Transverse colon (tissue), 4 donors: ENCODE data around the gene RTF1. TPM values are rescaled to one million over a fixed set of nuclear protein-coding genes. Genes with fewer than 3 reads are reported as not detected.

Experiments used
- DNase-seq: peaks from one replicate; pipeline ENCODE4 v3.0.0-alpha.2; 2019
- H3K27ac ChIP-seq, 4 donors: fragments of 200-600 bp; sonication (generic); 2 replicates each; pipeline ENCODE4 v1.5.1; 2016 to 2018; ENCODE audit warnings: inconsistent platforms in 4 of 4
- H3K27me3 ChIP-seq: fragments of 200-600 bp; sonication (generic); 2 replicates; pipeline ENCODE4 v1.5.1; 2017; ENCODE audit warnings: inconsistent platforms
- H3K36me3 ChIP-seq, 4 donors: fragments of 200-600 bp; sonication (generic); 2 replicates each; pipeline ENCODE4 v1.5.1; 2017 to 2019; ENCODE audit warnings: inconsistent platforms in 4 of 4
- H3K4me1 ChIP-seq, 4 donors: fragments of 200-600 bp; sonication (generic); 2 replicates each; pipeline ENCODE4 v1.5.1; 2017 to 2020; ENCODE audit warnings: inconsistent platforms in 4 of 4
- H3K4me3 ChIP-seq, 4 donors: fragments of 200-600 bp; sonication (generic); 1 replicate in 1 of 4; 2 replicates in 3 of 4; pipeline versions ENCODE4 v1.5.1 to v1.6.1; 2017 to 2019; ENCODE audit warnings: inconsistent platforms in 4 of 4
- H3K9me3 ChIP-seq, 2 donors: fragments of 200-600 bp; sonication (generic); 2 replicates each; pipeline ENCODE4 v1.5.1; 2017 to 2019; ENCODE audit warnings: inconsistent platforms in 2 of 2
- EP300 ChIP-seq: sonication (generic); formaldehyde crosslinking; IDR thresholded peaks from one replicate; pipeline ENCODE4 v1.6.1; 2017; ENCODE audit warnings: antibody characterized with exemption, low read depth
- POLR2A ChIP-seq: fragments of 450-650 bp; IDR thresholded peaks from one replicate; pipeline ENCODE4 v1.6.1; 2016; ENCODE audit warnings: antibody characterized with exemption, mild to moderate bottlenecking, moderate library complexity
- POLR2AphosphoS5 ChIP-seq, 3 donors: sonication (generic); formaldehyde crosslinking; IDR thresholded peaks; one replicate each; pipeline ENCODE4 v1.6.1; 2016; ENCODE audit warnings: antibody characterized with exemption in 3 of 3
- WGBS, 2 donors: methylation state at CpG; one replicate each; pipeline ENCODE4 v1.1.5; 2018; ENCODE audit warnings: low coverage in 1 of 2; 5-methylcytosine and 5-hydroxymethylcytosine counted together
- in situ Hi-C, 4 donors: fragments of 200-750 bp; cut with MboI; loops; one replicate each; pipeline versions ENCODE4 v1.15.0 to v1.15.1; 2017; ENCODE audit warnings: low sequenced_read_pairs in 3 of 4, low pct_ligation_motif_present in 1 of 4, low pct_unique_long_range_greater_than_20kb in 1 of 4
- intact Hi-C: fragments of 100-400 bp; cut with DNase I; formaldehyde crosslinking; loops from one replicate; pipeline ENCODE4 v1.15.1; 2023; ENCODE audit warnings: low total_unique reads
- total RNA-seq, 4 donors: library from RNA; depleted of rRNA; stranded (reverse); fragments of >200 nt; gene quantifications; one replicate each; pipeline ENCODE4 v1.1.0, GENCODE V29; 2016
- TF ChIP-seq, protein P1 (sequence below), 5 experiments: fragments of 200-600 bp in 3 of 5; fragments of 450-650 bp in 2 of 5; sonication (generic) in 3 of 5; IDR thresholded peaks; 1 replicate in 2 of 5; 2 replicates in 3 of 5; pipeline ENCODE4 v1.5.1; 2016 to 2017; ENCODE audit warnings: antibody characterized with exemption in 5 of 5, inconsistent platforms in 3 of 5, mild to moderate bottlenecking in 2 of 5, moderate library complexity in 1 of 5

Gene RTF1
- total RNA-seq, 4 donors from 2014 or later: 10.7 to 23.2 (median 17.6) TPM

DNA sequence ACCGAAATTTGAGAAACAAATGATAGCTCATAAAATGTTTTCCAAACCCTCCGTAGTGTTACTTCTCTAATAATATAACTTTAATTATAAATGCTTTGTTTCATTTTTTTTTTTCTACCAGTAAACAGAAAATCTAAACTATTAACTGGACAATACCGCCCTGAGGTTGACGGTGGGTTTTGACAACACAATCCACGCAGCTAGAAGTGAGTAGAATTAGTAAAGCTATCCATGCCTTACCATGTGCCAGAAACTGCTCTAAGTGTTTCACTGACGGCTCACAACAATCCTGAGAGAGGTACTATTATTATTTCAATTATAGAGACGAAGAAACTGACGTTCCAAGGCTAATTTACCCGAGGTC is 15.0 kb upstream of the RTF1 start:
- no peak for DNase-seq
- H3K27me3 ChIP-seq: no peaks in the 10 kb centered on the region

DNA sequence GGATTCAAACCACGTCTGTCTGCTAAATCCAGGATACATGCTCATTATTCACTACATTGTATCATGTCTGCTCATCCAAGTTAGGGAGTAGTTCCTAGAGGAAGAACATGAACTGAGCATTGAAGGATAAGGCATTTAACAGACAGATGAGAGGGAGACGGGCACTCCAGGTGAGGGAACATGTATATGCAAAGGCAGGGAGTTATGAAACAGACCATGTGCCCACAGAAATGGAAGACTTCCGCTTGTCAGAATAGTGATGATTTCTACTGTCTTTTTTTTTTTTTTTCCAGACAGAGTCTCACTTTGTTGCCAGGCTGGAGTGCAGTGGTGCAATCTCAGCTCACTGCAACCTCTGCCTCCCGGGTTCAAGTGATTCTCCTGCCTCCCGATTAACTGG is 9.6 kb upstream of the RTF1 start:
- 87% methylated on average over 3 to 5 of the region's 5 CpGs for WGBS, 2 donors
- H3K27ac ChIP-seq: no peak overlapping the region
- H3K27me3 ChIP-seq: no peaks in the 10 kb centered on the region
- H3K9me3 ChIP-seq: no peaks in the 10 kb centered on the region
- DNase-seq: no peak
- H3K4me1 ChIP-seq: peaks cover 0 to 14% (median 2%) of the 10 kb centered on the region in 4 donors
- intact Hi-C loops (no loop called here), in situ Hi-C loops (no loop called here)
- no peak for TF ChIP-seq POLR2AphosphoS5 (IDR thresholded peaks at IDR 0.05)
- no peak for TF ChIP-seq EP300
- TF ChIP-seq, protein P1, sequence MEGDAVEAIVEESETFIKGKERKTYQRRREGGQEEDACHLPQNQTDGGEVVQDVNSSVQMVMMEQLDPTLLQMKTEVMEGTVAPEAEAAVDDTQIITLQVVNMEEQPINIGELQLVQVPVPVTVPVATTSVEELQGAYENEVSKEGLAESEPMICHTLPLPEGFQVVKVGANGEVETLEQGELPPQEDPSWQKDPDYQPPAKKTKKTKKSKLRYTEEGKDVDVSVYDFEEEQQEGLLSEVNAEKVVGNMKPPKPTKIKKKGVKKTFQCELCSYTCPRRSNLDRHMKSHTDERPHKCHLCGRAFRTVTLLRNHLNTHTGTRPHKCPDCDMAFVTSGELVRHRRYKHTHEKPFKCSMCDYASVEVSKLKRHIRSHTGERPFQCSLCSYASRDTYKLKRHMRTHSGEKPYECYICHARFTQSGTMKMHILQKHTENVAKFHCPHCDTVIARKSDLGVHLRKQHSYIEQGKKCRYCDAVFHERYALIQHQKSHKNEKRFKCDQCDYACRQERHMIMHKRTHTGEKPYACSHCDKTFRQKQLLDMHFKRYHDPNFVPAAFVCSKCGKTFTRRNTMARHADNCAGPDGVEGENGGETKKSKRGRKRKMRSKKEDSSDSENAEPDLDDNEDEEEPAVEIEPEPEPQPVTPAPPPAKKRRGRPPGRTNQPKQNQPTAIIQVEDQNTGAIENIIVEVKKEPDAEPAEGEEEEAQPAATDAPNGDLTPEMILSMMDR (IDR thresholded peaks at IDR 0.05): no peak
- no peak for TF ChIP-seq POLR2A
- no peak overlapping the region for H3K4me3 ChIP-seq
- no peaks in the 10 kb centered on the region for H3K36me3 ChIP-seq

More for the DNA sequence above, 15.0 kb upstream of the RTF1 start:
- in situ Hi-C loops: no loop called here
- H3K4me1 ChIP-seq: peaks cover 0 to 19% (median 4%) of the 10 kb centered on the region in 4 donors
- H3K4me3 ChIP-seq: peak overlapping the region; percentile 65 to 85 (median 74)
- no peaks in the 10 kb centered on the region for H3K36me3 ChIP-seq
- intact Hi-C loops: loop anchor here (1.0 kb wide), 1 partner anchor 26 kb away; no protein-coding TSS in a partner anchor
- 5 to 7% methylated on average over 6 to 9 of the region's 9 CpGs for WGBS, 2 donors
- TF ChIP-seq POLR2A (no peak), EP300 (no peak), POLR2AphosphoS5 (IDR thresholded peaks at IDR 0.05) (no peak)
- TF ChIP-seq, protein P1 (IDR thresholded peaks at IDR 0.05): no peak
- H3K27ac ChIP-seq: peak overlapping the region; percentile 89 to 94 (median 90)
- H3K9me3 ChIP-seq: no peaks in the 10 kb centered on the region

DNA sequence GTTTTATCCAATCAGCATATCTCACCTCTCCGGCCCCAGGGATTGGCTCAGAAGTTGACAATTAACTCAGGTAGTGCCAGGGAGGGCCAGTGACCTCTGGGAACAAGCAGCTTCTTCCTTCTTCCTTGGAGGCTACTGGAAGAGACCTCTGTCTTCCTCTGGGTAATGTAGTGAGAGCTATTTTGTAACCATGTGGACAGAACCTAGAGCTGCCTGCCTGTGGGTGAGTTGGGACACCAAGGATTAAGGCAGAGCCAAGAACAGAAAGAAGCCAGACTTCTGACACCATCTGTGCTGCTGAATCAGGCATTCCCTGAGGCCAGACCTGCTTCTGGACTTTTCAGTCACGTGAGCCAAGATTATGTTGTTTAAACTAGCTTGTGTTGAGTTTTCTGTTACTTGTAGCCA is 8.7 kb upstream of the RTF1 start:
- in situ Hi-C loops: no loop called here
- DNase-seq: no peak

DNA sequence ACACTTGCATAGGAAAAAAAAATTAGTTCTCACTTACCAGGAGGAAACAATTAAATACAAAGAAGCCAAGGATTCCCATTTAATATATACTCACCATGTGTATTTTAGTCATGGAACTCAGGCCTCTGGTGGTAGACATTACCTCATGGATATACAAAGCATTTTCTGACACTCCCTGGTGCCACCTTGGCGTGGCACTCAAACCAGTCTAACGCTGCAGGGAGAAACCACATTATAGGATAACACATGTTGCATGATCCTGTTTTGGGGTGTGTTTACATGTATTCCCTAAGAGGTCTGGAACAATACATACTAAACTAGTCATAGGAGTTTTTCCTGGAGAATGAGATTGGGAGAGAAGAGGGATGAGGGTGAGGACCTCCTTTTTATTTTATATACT is 5.9 kb upstream of the RTF1 start:
- in situ Hi-C loops: no loop called here
- Histone ChIP-seq H3K27ac (no peak overlapping the region), H3K4me3 (no peak overlapping the region), H3K9me3 (no peaks in the 10 kb centered on the region), H3K27me3 (no peaks in the 10 kb centered on the region), H3K36me3 (no peaks in the 10 kb centered on the region), H3K4me1 (peaks cover 0 to 13% (median 4%) of the 10 kb centered on the region in 4 donors)
- TF ChIP-seq, protein P1 (IDR thresholded peaks at IDR 0.05): no peak
- WGBS, 2 donors: 46 to 81% methylated on average over 2 of the region's 2 CpGs
- DNase-seq: no peak
- intact Hi-C loops: no loop called here

More for the DNA sequence above, 8.7 kb upstream of the RTF1 start:
- TF ChIP-seq, protein P1 (IDR thresholded peaks at IDR 0.05): no peak
- no peak for TF ChIP-seq POLR2AphosphoS5 (IDR thresholded peaks at IDR 0.05)
- no peak for TF ChIP-seq POLR2A
- TF ChIP-seq EP300: no peak
- H3K36me3 ChIP-seq: no peaks in the 10 kb centered on the region
- H3K27me3 ChIP-seq: no peaks in the 10 kb centered on the region
- WGBS, 2 donors: 65 to 80% methylated on average over 1 to 2 of the region's 2 CpGs
- intact Hi-C loops: no loop called here
- H3K4me3 ChIP-seq: no peak overlapping the region
- H3K4me1 ChIP-seq: peaks cover 0 to 10% (median 0%) of the 10 kb centered on the region in 4 donors
- no peaks in the 10 kb centered on the region for H3K9me3 ChIP-seq
- no peak overlapping the region for H3K27ac ChIP-seq
